Omental fat pad (tissue), 4 donors: Measurements from ENCODE around the gene AGAP6. TPM values are rescaled to one million over a fixed set of nuclear protein-coding genes. Genes with fewer than 3 reads are reported as not detected.
"Not testable (repeated sequence)": the region's sequence is repeated elsewhere in the genome, so short reads cannot be mapped to it uniquely, and the experiment has no call there.

Experiments used
- ATAC-seq: fragments of 150-250 bp; one replicate; pipeline ENCODE4 v1.9.1; 2016; ENCODE audit warnings: mild to moderate bottlenecking, moderate library complexity; ENCODE audit not compliant: low FRiP score
- DNase-seq: peaks from one replicate; pipeline ENCODE4 v3.0.0-alpha.2; 2019; ENCODE audit warnings: low spot score
- small RNA-seq: library from RNA; depleted of rRNA; stranded (forward); fragments of <200 nt; gene quantifications from one replicate; pipeline ENCODE3, GENCODE V24; 2016
- total RNA-seq, 4 donors: library from RNA; depleted of rRNA; stranded (reverse); fragments of >200 nt; gene quantifications; one replicate each; pipeline ENCODE4 v1.1.0, GENCODE V29; 2016

Gene AGAP6
- total RNA-seq, 4 donors from 2014 or later = 13.2 to 37.6 (median 17.3) TPM

DNA sequence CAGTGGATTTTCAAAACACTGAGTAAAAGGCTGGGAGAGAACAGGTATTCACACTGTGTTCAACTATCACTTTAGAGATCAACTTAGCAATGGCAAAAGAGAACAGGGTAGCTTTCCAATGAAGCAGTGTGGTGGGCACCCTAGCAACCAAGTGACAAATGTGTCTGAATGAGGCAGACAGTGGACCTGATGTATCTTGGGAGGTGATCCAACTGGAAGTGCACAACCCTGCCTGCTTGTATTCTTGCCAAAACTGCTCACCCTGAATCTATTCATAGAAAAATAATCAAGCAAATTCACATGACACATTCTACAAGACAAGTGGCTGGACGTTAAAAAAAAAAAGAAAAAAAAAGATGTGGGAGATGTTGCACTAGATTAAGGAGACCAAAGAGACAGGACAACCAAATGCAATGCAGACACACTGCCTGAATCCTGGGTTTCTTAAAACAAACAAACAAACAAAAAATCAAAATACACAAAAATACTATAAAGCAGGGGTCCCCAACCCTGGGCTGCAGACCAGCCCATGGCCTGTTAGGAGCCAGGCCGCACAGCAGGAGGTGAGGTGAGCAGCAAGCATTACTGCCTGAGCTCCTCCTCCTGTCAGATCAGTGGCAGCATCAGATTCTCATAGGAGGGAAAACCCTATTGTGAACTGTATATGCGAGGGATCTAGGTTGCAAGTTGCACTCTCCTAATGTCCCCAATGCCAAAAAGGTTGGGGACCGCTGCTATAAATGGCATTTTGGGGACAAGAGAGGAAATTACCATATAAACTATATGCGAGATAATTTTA, 67.5 kb downstream of the AGAP6 start:
- not testable (repeated sequence) for ATAC-seq, DNase-seq

DNA sequence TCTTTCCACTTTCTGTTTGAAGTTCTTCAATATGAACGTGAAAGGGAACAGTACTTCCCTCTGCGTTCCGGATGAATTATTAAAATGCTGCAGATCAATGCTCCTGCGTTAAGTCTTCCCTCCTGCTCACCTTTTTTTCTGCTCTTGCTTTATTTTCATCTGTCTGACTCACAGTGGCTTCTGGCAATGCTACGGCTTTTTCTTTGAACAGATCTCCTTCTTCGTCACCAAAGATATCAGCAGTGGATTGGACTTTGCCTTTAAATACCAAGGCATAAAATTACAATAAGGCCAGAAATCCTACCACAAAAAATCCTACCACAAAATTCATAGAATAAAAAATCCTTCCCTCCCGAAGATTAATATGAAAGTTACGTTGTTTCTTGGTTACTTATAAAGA, 68.4 kb downstream of the AGAP6 start:
- ATAC-seq = not testable (repeated sequence)

DNA sequence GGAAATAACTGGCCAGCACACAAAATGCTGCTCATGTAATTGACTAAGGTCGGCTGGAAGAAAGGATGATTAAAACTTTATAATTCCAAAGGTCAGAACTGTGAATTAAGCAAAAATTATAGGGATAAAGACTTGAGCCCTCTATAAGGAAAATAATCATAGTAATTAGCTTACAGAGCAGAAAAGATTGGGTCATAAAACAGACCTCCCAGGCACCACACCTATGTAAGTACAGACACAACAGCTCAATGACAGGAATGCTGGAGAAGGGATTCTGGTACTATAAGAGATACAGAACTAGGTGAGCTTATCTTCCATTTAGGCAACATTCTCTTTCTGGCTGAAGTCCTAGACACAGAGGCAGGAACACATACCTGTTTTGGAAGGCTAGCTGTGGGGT, 70.5 kb downstream of the AGAP6 start:
- not testable (repeated sequence) for DNase-seq, ATAC-seq

More for the DNA sequence above, 68.4 kb downstream of the AGAP6 start:
- DNase-seq = not testable (repeated sequence)

DNA sequence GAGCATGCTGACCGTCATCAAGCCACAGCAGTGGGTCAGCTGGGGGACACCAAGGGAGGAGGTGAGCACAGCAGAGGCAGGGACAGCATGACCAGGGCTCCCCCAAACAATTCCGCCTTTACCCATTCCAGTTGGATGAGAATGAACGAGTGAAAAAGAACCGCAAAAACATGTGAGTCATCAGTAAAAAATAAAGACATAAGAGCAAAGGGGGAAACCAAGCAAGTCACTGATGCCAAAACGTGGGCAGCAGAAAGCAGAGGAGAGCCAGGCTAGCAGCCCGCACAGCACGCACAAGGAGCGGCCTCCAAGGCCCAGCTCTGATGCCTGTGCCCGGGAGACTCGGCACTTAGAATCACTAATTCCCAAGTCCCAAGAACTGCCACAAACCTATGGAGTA, 71.7 kb downstream of the AGAP6 start:
- ATAC-seq, DNase-seq: not testable (repeated sequence)

Small RNAs within 50 kb of the gene (small RNA-seq; reads per million reads assigned to genes)
- gene RNA5SP317 (not detected), gene SNORA74C-2 (not detected)

Other genes with a start within 250 kb of the AGAP6 start
- gene OGDHL, start 226.1 kb upstream of the AGAP6 start, total RNA-seq = 1 to 10 TPM in 1 of 4 donors, under 1 TPM in 1, not detected in 2; 0.65 to 1.2 TPM
- gene PARG, start 46.4 kb upstream of the AGAP6 start, total RNA-seq = 10 to 100 TPM; 19.0 to 32.8 (median 21.2) TPM
- gene TIMM23B, start 46.4 kb upstream of the AGAP6 start, total RNA-seq = 10 to 100 TPM; 16.2 to 53.6 (median 17.9) TPM
- gene WASHC2A, start 79.5 kb downstream of the AGAP6 start, total RNA-seq = 10 to 100 TPM; 23.5 to 38.8 (median 28.7) TPM